Measurements from ENCODE around the gene CNDP2.

DNA sequence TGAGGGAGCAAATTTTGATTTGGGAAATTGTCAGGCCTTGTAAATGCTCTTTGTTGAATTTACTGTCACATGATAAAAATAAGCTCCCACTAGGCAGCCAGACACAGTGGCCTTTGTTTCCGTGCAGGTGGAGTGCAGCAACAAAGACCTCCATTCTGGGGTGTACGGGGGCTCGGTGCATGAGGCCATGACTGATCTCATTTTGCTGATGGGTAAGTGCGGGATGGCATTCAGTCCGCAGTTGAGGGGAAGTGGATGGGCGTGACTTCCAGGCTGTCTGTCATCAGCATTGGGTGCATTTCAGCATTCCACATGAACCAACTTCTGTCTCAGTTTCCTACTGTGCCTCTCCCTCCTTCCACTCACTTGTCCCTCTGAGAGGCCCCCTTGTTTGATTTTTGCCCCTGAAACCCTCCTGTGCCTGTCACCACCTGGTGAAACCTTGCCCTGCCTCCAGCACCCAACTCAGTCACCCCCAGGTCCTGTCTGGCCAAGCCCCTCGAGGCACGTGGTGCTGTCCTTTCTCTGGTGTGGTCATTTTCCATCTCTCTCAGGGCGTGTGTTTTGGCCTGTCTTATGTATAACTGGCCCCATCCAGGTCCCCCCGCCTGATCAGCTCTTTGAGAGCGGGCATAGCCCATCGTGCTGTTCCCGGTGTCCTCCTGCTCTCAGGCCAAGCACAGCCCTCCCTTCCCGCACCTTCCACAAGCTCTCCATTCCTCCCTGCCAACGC, 16.3 kb downstream of the CNDP2 start:
- TF ChIP-seq CTCF (conservative IDR thresholded peaks at IDR 0.05; ENCODE audit: low read depth, low read length) (no peak), EZH2 (IDR thresholded peaks at IDR 0.05; ENCODE audit: low read length, unreplicated experiment) (no peak), EZH2phosphoT487 (IDR thresholded peaks at IDR 0.05; ENCODE audit: borderline replicate concordance, low read length) (no peak)
